Measurements from ENCODE around the gene PI4KA. TPM values are rescaled to one million over a fixed set of nuclear protein-coding genes. Genes with fewer than 3 reads are reported as not detected.
"Not testable (repeated sequence)": the region's sequence is repeated elsewhere in the genome, so short reads cannot be mapped to it uniquely, and the experiment has no call there.

The PI4KA gene
- polyA plus RNA-seq, 5 donors = 46.5 to 73.7 (median 72.2) TPM

- not testable (repeated sequence) for DNase-seq
These were observed 189.8 kb downstream of the PI4KA start for GRCh38 chr22:20668769-20669168.

GRCh38 chr22:20668226-20668625 is 190.4 kb downstream of the PI4KA start:
- DNase-seq = not testable (repeated sequence)

- DNase-seq = not testable (repeated sequence)
These were observed 191.1 kb downstream of the PI4KA start for GRCh38 chr22:20667548-20667947.

- DNase-seq = no peak
These were observed 192.1 kb downstream of the PI4KA start for GRCh38 chr22:20666560-20666959.

- DNase-seq = no peak
These were observed 194.0 kb downstream of the PI4KA start for GRCh38 chr22:20664594-20664959.

- no peak for DNase-seq
These were observed 194.5 kb downstream of the PI4KA start for GRCh38 chr22:20663941-20664593.

- DNase-seq = no peak
These were observed 195.3 kb downstream of the PI4KA start for GRCh38 chr22:20663137-20663828.

GRCh38 chr22:20662524-20663036 is 196.0 kb downstream of the PI4KA start:
- not testable (repeated sequence) for DNase-seq

- DNase-seq = no peak
These were observed 197.1 kb downstream of the PI4KA start for GRCh38 chr22:20661473-20661872.

GRCh38 chr22:20660441-20661054 is 198.1 kb downstream of the PI4KA start:
- no peak for DNase-seq

GRCh38 chr22:20659920-20660319 is 198.7 kb downstream of the PI4KA start:
- DNase-seq = no peak

GRCh38 chr22:20659258-20659657 is 199.4 kb downstream of the PI4KA start:
- DNase-seq = no peak

- DNase-seq = no peak
These were observed 200.0 kb downstream of the PI4KA start for GRCh38 chr22:20658433-20659222.

- DNase-seq = no peak
These were observed 200.6 kb downstream of the PI4KA start for GRCh38 chr22:20657963-20658362.

Other genes with a start within 250 kb of the PI4KA start
- gene SERPIND1, start 84.7 kb downstream of the PI4KA start, polyA plus RNA-seq (ENCODE audit: insufficient read depth in 1 of 5, insufficient read length in 5 of 5, low replicate concordance in 1 of 5) = 1 to 10 TPM in 1 of 5 donors, under 1 TPM in 4; 0.08 to 2.4 (median 0.20) TPM
- gene SNAP29, start 196 bp upstream of the PI4KA start, polyA plus RNA-seq (ENCODE audit: insufficient read depth in 1 of 5, insufficient read length in 5 of 5, low replicate concordance in 1 of 5) = 10 to 100 TPM; 27.8 to 39.9 (median 28.8) TPM
- gene CRKL, start 58.6 kb upstream of the PI4KA start, polyA plus RNA-seq (ENCODE audit: insufficient read depth in 1 of 5, insufficient read length in 5 of 5, low replicate concordance in 1 of 5) = 10 to 100 TPM; 57.1 to 68.3 (median 60.3) TPM
- 1 to 10 TPM in 1 of 5 donors, under 1 TPM in 4; 0.50 to 1.1 (median 0.76) TPM for gene AIFM3, start 108.4 kb upstream of the PI4KA start, polyA plus RNA-seq (ENCODE audit: insufficient read depth in 1 of 5, insufficient read length in 5 of 5, low replicate concordance in 1 of 5)
- 10 to 100 TPM; 43.4 to 67.5 (median 55.6) TPM for gene LZTR1, start 123.5 kb upstream of the PI4KA start, polyA plus RNA-seq (ENCODE audit: insufficient read depth in 1 of 5, insufficient read length in 5 of 5, low replicate concordance in 1 of 5)
- 10 to 100 TPM; 14.7 to 30.0 (median 19.2) TPM for gene THAP7, start 143.3 kb upstream of the PI4KA start, polyA plus RNA-seq (ENCODE audit: insufficient read depth in 1 of 5, insufficient read length in 5 of 5, low replicate concordance in 1 of 5)
- 1 to 10 TPM in 4 of 5 donors, under 1 TPM in 1; 0.95 to 3.4 (median 1.8) TPM for gene P2RX6, start 156.4 kb upstream of the PI4KA start, polyA plus RNA-seq (ENCODE audit: insufficient read depth in 1 of 5, insufficient read length in 5 of 5, low replicate concordance in 1 of 5)
- under 1 TPM; 0.18 to 0.78 (median 0.46) TPM for gene SLC7A4, start 173.8 kb upstream of the PI4KA start, polyA plus RNA-seq (ENCODE audit: insufficient read depth in 1 of 5, insufficient read length in 5 of 5, low replicate concordance in 1 of 5)
- gene LRRC74B, start 187.1 kb upstream of the PI4KA start, polyA plus RNA-seq (ENCODE audit: insufficient read depth in 1 of 5, insufficient read length in 5 of 5, low replicate concordance in 1 of 5) = 1 to 10 TPM in 4 of 5 donors, under 1 TPM in 1; 0.25 to 2.4 (median 1.4) TPM

Measured in right lung (tissue), 5 donors.